ENCODE measurements around the gene SPDYE6. TPM values are rescaled to one million over a fixed set of nuclear protein-coding genes. Genes with fewer than 3 reads are reported as not detected.
"Not testable (repeated sequence)": the region's sequence is repeated elsewhere in the genome, so short reads cannot be mapped to it uniquely, and the experiment has no call there.

Gene SPDYE6
- total and polyA plus RNA-seq, 2 experiments from 2014 or later, result 2.2 TPM; not detected in 1

DNA sequence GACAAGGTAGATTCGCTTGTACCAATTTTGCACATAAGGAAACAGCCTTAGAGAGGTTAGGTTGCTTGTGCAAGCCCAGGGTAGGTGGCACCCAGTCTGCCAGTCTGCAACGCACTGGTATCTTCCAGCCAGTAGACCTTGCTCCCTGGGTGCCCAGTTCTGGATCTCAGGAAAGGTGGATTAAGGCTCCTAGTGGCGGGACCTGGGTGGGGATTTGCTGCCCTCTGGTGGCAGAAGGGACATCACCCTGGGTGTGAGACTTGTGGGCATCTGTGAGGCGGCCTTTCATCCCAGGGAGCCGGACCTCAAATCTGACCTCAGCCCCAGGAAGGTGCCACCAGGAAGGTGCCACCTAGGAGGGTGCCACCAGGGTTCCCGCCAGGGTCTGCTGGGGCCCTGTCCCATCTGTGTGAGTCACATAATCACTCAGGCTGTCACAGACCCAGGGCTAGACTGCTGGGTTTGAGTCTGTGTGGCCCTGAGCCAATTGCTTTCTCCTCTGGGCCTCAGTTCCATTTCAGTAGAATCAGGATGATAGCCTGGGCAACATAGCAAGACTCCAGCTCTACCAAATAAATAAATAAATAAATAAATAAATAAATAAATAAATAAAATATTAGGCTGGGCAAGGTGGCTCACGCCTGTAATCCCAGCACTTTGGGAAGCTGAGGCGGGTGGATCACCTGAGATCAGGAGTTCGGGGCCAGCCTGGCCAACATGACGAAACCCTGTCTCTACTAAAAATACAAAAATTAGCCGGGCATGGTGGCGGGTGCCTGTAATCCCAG, 34.6 kb upstream of the SPDYE6 start:
- TF ChIP-seq CTCF (IDR thresholded peaks at IDR 0.05; ENCODE audit: low read depth, low read length), result peak; percentile 86
- no peak overlapping the region for H3K4me3 ChIP-seq

GRCh38 chr7:102389810-102390209, 33.6 kb upstream of the SPDYE6 start:
- no peaks in the 10 kb centered on the region for H3K36me3 ChIP-seq
- no peaks in the 10 kb centered on the region for H3K4me1 ChIP-seq (ENCODE audit: low read depth)
- DNase-seq (ENCODE audit: low read depth in 1 of 2, low spot score in 1 of 2), result no peak
- no peaks in the 10 kb centered on the region for H3K27me3 ChIP-seq
- H3K9me3 ChIP-seq (ENCODE audit: low read depth), result no peaks in the 10 kb centered on the region
- no peak overlapping the region for H3K27ac ChIP-seq
- no peak for TF ChIP-seq CTCF (IDR thresholded peaks at IDR 0.05; ENCODE audit: low read depth, low read length)
- no peak overlapping the region for H3K4me3 ChIP-seq

More for the DNA sequence above, 34.6 kb upstream of the SPDYE6 start:
- Histone ChIP-seq H3K27me3 (no peaks in the 10 kb centered on the region), H3K27ac (no peak overlapping the region), H3K9me3 (ENCODE audit: low read depth) (no peaks in the 10 kb centered on the region), H3K36me3 (no peaks in the 10 kb centered on the region), H3K4me1 (ENCODE audit: low read depth) (no peaks in the 10 kb centered on the region)
- peak; percentile 83 to 88 for DNase-seq (ENCODE audit: low read depth in 1 of 2, low spot score in 1 of 2)

GRCh38 chr7:102387064-102387463, 30.8 kb upstream of the SPDYE6 start:
- H3K27me3 ChIP-seq, result no peaks in the 10 kb centered on the region
- no peaks in the 10 kb centered on the region for H3K36me3 ChIP-seq
- no peaks in the 10 kb centered on the region for H3K9me3 ChIP-seq (ENCODE audit: low read depth)
- no peak for TF ChIP-seq CTCF (IDR thresholded peaks at IDR 0.05; ENCODE audit: low read depth, low read length)
- no peak overlapping the region for H3K27ac ChIP-seq
- no peak overlapping the region for H3K4me3 ChIP-seq
- no peaks in the 10 kb centered on the region for H3K4me1 ChIP-seq (ENCODE audit: low read depth)
- DNase-seq (ENCODE audit: low read depth in 1 of 2, low spot score in 1 of 2), result no peak

DNA sequence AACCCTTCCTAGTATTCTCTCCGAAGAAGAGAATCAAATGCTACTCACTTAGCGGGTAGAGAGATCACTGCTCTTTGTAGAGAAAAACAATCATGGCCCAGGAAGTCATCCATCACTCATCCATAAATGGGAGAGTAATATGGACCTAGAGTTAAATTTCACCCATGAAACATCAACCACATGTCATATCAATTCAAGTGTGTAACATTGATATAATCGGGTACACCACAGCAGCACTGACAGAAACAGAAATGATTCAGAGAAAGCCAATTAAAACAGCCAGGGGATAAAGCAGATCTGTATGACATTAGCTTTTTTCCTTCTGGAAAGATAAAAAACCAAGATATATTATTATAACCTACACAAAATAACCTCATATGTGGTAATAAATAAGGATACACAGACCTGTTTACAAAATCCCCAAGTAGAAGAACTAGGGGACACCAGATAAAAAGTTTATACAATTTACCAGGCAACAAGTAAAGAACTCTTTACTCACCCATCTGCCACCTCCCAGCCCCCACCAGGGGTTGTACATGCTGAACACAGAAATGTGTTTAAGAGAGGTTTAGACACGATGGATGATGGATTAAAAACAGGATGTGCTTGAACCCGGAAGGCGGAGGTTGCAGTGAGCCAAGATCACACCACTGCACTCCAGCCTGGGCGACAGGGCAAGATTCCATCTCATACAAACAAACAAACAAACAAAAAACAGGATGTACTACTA, 25.6 kb upstream of the SPDYE6 start:
- not testable (repeated sequence) for H3K9me3 ChIP-seq (ENCODE audit: low read depth); H3K27ac ChIP-seq; DNase-seq (ENCODE audit: low read depth in 1 of 2, low spot score in 1 of 2); H3K4me3 ChIP-seq; H3K27me3 ChIP-seq; H3K4me1 ChIP-seq (ENCODE audit: low read depth)
- H3K36me3 ChIP-seq, result peaks cover 21% of the 10 kb centered on the region

GRCh38 chr7:102380837-102381236, 24.6 kb upstream of the SPDYE6 start:
- not testable (repeated sequence) for H3K27ac ChIP-seq; H3K27me3 ChIP-seq; H3K9me3 ChIP-seq (ENCODE audit: low read depth); DNase-seq (ENCODE audit: low read depth in 1 of 2, low spot score in 1 of 2); H3K4me1 ChIP-seq (ENCODE audit: low read depth); H3K4me3 ChIP-seq
- H3K36me3 ChIP-seq, result peaks cover 21% of the 10 kb centered on the region

DNA sequence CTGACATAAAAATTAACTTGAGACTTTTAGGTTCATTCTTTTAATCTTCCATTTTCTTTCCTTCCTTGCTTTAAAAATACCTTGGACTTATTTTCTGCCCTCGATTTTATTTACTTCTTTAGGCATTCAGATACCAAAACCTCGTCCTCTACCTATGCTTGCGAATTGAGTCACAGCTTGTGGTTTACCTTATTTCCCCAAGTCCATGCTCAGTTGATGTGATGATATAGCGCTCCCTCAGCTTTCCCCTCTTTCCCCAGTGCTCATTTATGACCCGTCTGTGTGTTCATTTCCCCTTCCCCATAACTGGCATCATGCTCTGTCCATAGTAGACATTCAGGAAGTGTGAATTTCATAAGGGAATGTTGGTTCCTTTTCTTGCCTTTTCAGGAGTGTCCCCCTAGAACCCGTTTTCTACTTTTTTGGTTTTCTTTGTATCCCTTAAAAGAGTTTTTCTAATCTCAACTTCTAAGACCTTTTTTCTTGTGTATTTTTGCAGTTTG, 20.8 kb upstream of the SPDYE6 start:
- DNase-seq (ENCODE audit: low read depth in 1 of 2, low spot score in 1 of 2), result no peak
- peaks cover 21% of the 10 kb centered on the region for H3K36me3 ChIP-seq
- TF ChIP-seq CTCF (IDR thresholded peaks at IDR 0.05; ENCODE audit: low read depth, low read length), result no peak
- no peaks in the 10 kb centered on the region for H3K4me1 ChIP-seq (ENCODE audit: low read depth)
- no peaks in the 10 kb centered on the region for H3K27me3 ChIP-seq
- no peak overlapping the region for H3K27ac ChIP-seq
- H3K9me3 ChIP-seq (ENCODE audit: low read depth), result no peaks in the 10 kb centered on the region
- no peak overlapping the region for H3K4me3 ChIP-seq

- not testable (repeated sequence) for H3K4me3 ChIP-seq; H3K36me3 ChIP-seq; H3K27me3 ChIP-seq; H3K9me3 ChIP-seq (ENCODE audit: low read depth); DNase-seq (ENCODE audit: low read depth in 1 of 2, low spot score in 1 of 2); H3K27ac ChIP-seq; H3K4me1 ChIP-seq (ENCODE audit: low read depth)
Observed at GRCh38 chr7:102372796-102373195, 16.6 kb upstream of the SPDYE6 start.

- not testable (repeated sequence) for DNase-seq (ENCODE audit: low read depth in 1 of 2, low spot score in 1 of 2); H3K27ac ChIP-seq; H3K27me3 ChIP-seq; H3K36me3 ChIP-seq; H3K4me3 ChIP-seq; H3K9me3 ChIP-seq (ENCODE audit: low read depth); H3K4me1 ChIP-seq (ENCODE audit: low read depth)
Observed at GRCh38 chr7:102370038-102370437, 13.8 kb upstream of the SPDYE6 start.

DNA sequence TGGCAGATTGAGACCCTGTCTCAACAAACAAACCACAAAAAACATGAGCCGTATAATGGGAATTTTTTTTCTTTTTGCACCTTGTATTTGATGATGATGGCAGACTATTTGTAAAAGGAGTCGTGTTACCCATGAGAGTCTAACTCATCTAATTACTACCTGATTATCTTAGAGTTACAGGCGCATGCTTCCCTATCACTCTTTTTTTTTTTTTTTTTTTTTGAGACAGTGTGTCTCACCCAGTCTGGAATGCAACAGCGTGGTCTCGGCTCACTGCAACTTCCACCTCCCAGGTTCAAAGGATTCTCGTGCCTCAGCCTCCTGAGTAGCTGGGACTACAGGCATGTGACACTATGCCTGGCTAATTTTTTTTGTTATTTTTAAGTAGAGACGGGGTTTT, 9.1 kb upstream of the SPDYE6 start:
- H3K36me3 ChIP-seq; H3K4me1 ChIP-seq (ENCODE audit: low read depth); H3K9me3 ChIP-seq (ENCODE audit: low read depth); H3K27me3 ChIP-seq; H3K27ac ChIP-seq; H3K4me3 ChIP-seq; DNase-seq (ENCODE audit: low read depth in 1 of 2, low spot score in 1 of 2): not testable (repeated sequence)
